OCI-LY7 (cell line): Measurements from ENCODE around the gene ADCY3. TPM values are rescaled to one million over a fixed set of nuclear protein-coding genes. Genes with fewer than 3 reads are reported as not detected.

Source experiments
- BruUV-seq: library from RNA; stranded (reverse); fragments of 400-500 nt; replicated peaks from 2 replicates; lab custom pipeline; 2021; lab: Mats Ljungman, UMichigan
- CTCF ChIA-PET: fragments of 300-600 bp; sonication (Branson Sonifier 250); formaldehyde crosslinking; loops from one replicate; lab custom pipeline; 2022; ENCODE audit warnings: antibody characterized with exemption; ENCODE audit not compliant: unreplicated experiment; lab: Charles Lee
- POLR2A ChIA-PET: fragments of 300-600 bp; sonication (Branson Sonifier 250); formaldehyde crosslinking; loops from one replicate; lab custom pipeline; 2022; ENCODE audit warnings: antibody characterized with exemption; lab: Charles Lee
- DNase-seq: peaks from one replicate; pipeline ENCODE4 v3.0.0-alpha.2; 2015; ENCODE audit warnings: low spot score
- H2AFZ ChIP-seq: fragments of 200-600 bp; sonication (generic), shearing (Covaris generic); 2 replicates; pipeline ENCODE4 v1.6.1; 2014; ENCODE audit warnings: mild to moderate bottlenecking, antibody characterized with exemption, low read length, moderate library complexity
- H3K27ac ChIP-seq: fragments of 200-600 bp; sonication (generic); 2 replicates; pipeline ENCODE4 v1.5.1; 2014; ENCODE audit warnings: mixed run types, low read depth, mild to moderate bottlenecking, moderate library complexity, low read length, inconsistent platforms; ENCODE audit not compliant: poor library complexity, severe bottlenecking
- H3K36me3 ChIP-seq: fragments of 200-600 bp; sonication (generic); 2 replicates; pipeline ENCODE4 v1.6.1; 2014; ENCODE audit warnings: mild to moderate bottlenecking, antibody characterized with exemption, low read length, moderate library complexity, mixed read lengths; ENCODE audit not compliant: insufficient read depth
- H3K4me1 ChIP-seq: fragments of 200-600 bp; sonication (generic); 2 replicates; pipeline ENCODE4 v1.5.1; 2014; ENCODE audit warnings: mild to moderate bottlenecking, low read length; ENCODE audit not compliant: insufficient read depth, poor library complexity, severe bottlenecking
- H3K4me2 ChIP-seq: fragments of 200-600 bp; sonication (generic); 2 replicates; pipeline ENCODE4 v1.6.1; 2014; ENCODE audit warnings: mild to moderate bottlenecking, low read length
- H3K4me3 ChIP-seq: fragments of 200-600 bp; sonication (generic); 2 replicates; pipeline ENCODE4 v1.5.1; 2014; ENCODE audit warnings: mild to moderate bottlenecking, low read depth, low read length; ENCODE audit not compliant: poor library complexity, severe bottlenecking
- H3K79me2 ChIP-seq: fragments of 200-600 bp; sonication (generic); 2 replicates; pipeline ENCODE4 v1.6.1; 2016; ENCODE audit warnings: low read depth, mild to moderate bottlenecking, low read length, moderate library complexity, mixed read lengths; ENCODE audit not compliant: insufficient read depth
- H3K9me2 ChIP-seq: fragments of 200-600 bp; sonication (generic); 2 replicates; pipeline ENCODE4 v1.6.1; 2016; ENCODE audit warnings: mild to moderate bottlenecking, low read length, mixed read lengths; ENCODE audit not compliant: insufficient read depth
- H3K9me3 ChIP-seq: fragments of 200-600 bp; sonication (generic); 2 replicates; pipeline ENCODE4 v1.6.1; 2014; ENCODE audit warnings: mild to moderate bottlenecking, mixed run types, low read length, mixed read lengths
- H4K20me1 ChIP-seq: fragments of 200-600 bp; sonication (generic); 2 replicates; pipeline ENCODE4 v1.6.1; 2014; ENCODE audit warnings: mild to moderate bottlenecking, antibody characterized with exemption, low read length, moderate library complexity, mixed read lengths; ENCODE audit not compliant: insufficient read depth
- CTCF ChIP-seq: fragments of 200-600 bp; sonication (generic); conservative IDR thresholded peaks from 2 replicates; pipeline ENCODE4 v1.5.1; 2014; ENCODE audit warnings: mild to moderate bottlenecking, antibody characterized with exemption, low read length, moderate library complexity, mixed read lengths
- EZH2phosphoT487 ChIP-seq: fragments of 200-600 bp; sonication (generic); IDR thresholded peaks from 2 replicates; pipeline ENCODE4 v1.6.1; 2018; ENCODE audit warnings: low read depth, borderline replicate concordance, mild to moderate bottlenecking, mixed run types, antibody characterized with exemption, low read length, moderate library complexity, mixed read lengths
- intact Hi-C: fragments of 100-400 bp; cut with micrococcal nuclease; formaldehyde crosslinking; loops from one replicate; pipeline ENCODE4 v1.10.0; 2022; ENCODE audit not compliant: unreplicated experiment
- total RNA-seq, 2 experiments: library from RNA; depleted of rRNA in 1 of 2; stranded (reverse); fragments of >200 nt in 1 of 2; shearing (Covaris generic) in 1 of 2; gene quantifications; 2 replicates each; pipeline ENCODE4 v1.2.3, GENCODE V29; 2014 to 2022

Gene ADCY3
- total RNA-seq, 2 experiments from 2014 or later, result 45.8 to 55.0 TPM

GRCh38 chr2:24919506-24920097, 435 bp downstream of the ADCY3 start:
- Histone ChIP-seq H3K4me3 (peak overlapping the region; percentile 78), H3K79me2 (peaks cover 27% of the 10 kb centered on the region), H3K4me1 (peaks cover 32% of the 10 kb centered on the region), H2AFZ (peak overlapping the region; percentile 67; the same call in 1 of the 2 replicates), H3K9me2 (no peaks in the 10 kb centered on the region), H4K20me1 (no peaks in the 10 kb centered on the region), H3K36me3 (peaks cover 30% of the 10 kb centered on the region), H3K4me2 (peak overlapping the region; percentile 95), H3K27ac (peak overlapping the region; percentile 34), H3K9me3 (no peaks in the 10 kb centered on the region)
- intact Hi-C loops, result loop anchor here (5.0 kb wide), 1 partner anchor 53 kb away; the partner anchor contains the start of gene DNAJC27
- TF ChIP-seq CTCF (no peak), EZH2phosphoT487 (no peak)
- ChIA-PET POLR2A (no interaction called here), CTCF (no interaction called here)
- DNase-seq, result peak; percentile 44
- BruUV-seq, result no TSS peak

GRCh38 chr2:24919037-24919505, 966 bp downstream of the ADCY3 start:
- Histone ChIP-seq H3K4me1 (peaks cover 32% of the 10 kb centered on the region), H3K36me3 (peaks cover 32% of the 10 kb centered on the region), H3K4me3 (peak overlapping the region; percentile 78), H2AFZ (peak overlapping the region; percentile 67; the same call in 1 of the 2 replicates), H3K9me3 (no peaks in the 10 kb centered on the region), H3K79me2 (peaks cover 27% of the 10 kb centered on the region), H3K27ac (peak overlapping the region; percentile 34), H3K9me2 (no peaks in the 10 kb centered on the region), H3K4me2 (peak overlapping the region; percentile 95), H4K20me1 (no peaks in the 10 kb centered on the region)
- TSS peak; percentile 58 for BruUV-seq
- ChIA-PET POLR2A (no interaction called here), CTCF (no interaction called here)
- no peak for TF ChIP-seq CTCF
- no peak for TF ChIP-seq EZH2phosphoT487
- DNase-seq, result peak; percentile 46
- intact Hi-C loops, result no loop called here
